ENCODE data around the gene SYNDIG1.

Gene SYNDIG1

GRCh38 chr20:24441661-24442060 lies 27.8 kb upstream of the SYNDIG1 start:
- no peaks in the 10 kb centered on the region for H3K4me1 Mint-ChIP-seq (ENCODE audit: low read depth)
- no peaks in the 10 kb centered on the region for H3K9me3 Mint-ChIP-seq
- DNase-seq: no peak
- H3K36me3 Mint-ChIP-seq (ENCODE audit: low read depth): no peaks in the 10 kb centered on the region
- no peaks in the 10 kb centered on the region for H3K27me3 Mint-ChIP-seq
- no peak overlapping the region for H3K27ac Mint-ChIP-seq
- no peak overlapping the region for H3K4me3 Mint-ChIP-seq

GRCh38 chr20:24442909-24443308 lies 26.5 kb upstream of the SYNDIG1 start:
- no peaks in the 10 kb centered on the region for H3K27me3 Mint-ChIP-seq
- no peaks in the 10 kb centered on the region for H3K36me3 Mint-ChIP-seq (ENCODE audit: low read depth)
- DNase-seq: no peak
- no peaks in the 10 kb centered on the region for H3K4me1 Mint-ChIP-seq (ENCODE audit: low read depth)
- H3K27ac Mint-ChIP-seq: no peak overlapping the region
- H3K9me3 Mint-ChIP-seq: no peaks in the 10 kb centered on the region
- H3K4me3 Mint-ChIP-seq: no peak overlapping the region

GRCh38 chr20:24443436-24443835 lies 26.0 kb upstream of the SYNDIG1 start:
- H3K4me1 Mint-ChIP-seq (ENCODE audit: low read depth): no peaks in the 10 kb centered on the region
- no peaks in the 10 kb centered on the region for H3K36me3 Mint-ChIP-seq (ENCODE audit: low read depth)
- no peaks in the 10 kb centered on the region for H3K27me3 Mint-ChIP-seq

GRCh38 chr20:24444526-24445190 lies 24.8 kb upstream of the SYNDIG1 start:
- Mint-ChIP-seq H3K27me3 (no peaks in the 10 kb centered on the region), H3K27ac (no peak overlapping the region), H3K9me3 (no peaks in the 10 kb centered on the region), H3K4me3 (no peak overlapping the region), H3K36me3 (ENCODE audit: low read depth) (no peaks in the 10 kb centered on the region), H3K4me1 (ENCODE audit: low read depth) (no peaks in the 10 kb centered on the region)
- DNase-seq: no peak

More at GRCh38 chr20:24443436-24443835, 26.0 kb upstream of the SYNDIG1 start:
- Mint-ChIP-seq H3K4me3 (no peak overlapping the region), H3K27ac (no peak overlapping the region), H3K9me3 (no peaks in the 10 kb centered on the region)
- no peak for DNase-seq

- H3K36me3 Mint-ChIP-seq (ENCODE audit: low read depth): no peaks in the 10 kb centered on the region
- no peak overlapping the region for H3K27ac Mint-ChIP-seq
- no peak for DNase-seq
- H3K4me1 Mint-ChIP-seq (ENCODE audit: low read depth): no peaks in the 10 kb centered on the region
- H3K4me3 Mint-ChIP-seq: no peak overlapping the region
- no peaks in the 10 kb centered on the region for H3K27me3 Mint-ChIP-seq
- H3K9me3 Mint-ChIP-seq: no peaks in the 10 kb centered on the region
These were observed 23.8 kb upstream of the SYNDIG1 start for GRCh38 chr20:24445510-24446170.

- no peaks in the 10 kb centered on the region for H3K36me3 Mint-ChIP-seq (ENCODE audit: low read depth)
- no peak overlapping the region for H3K4me3 Mint-ChIP-seq
- no peaks in the 10 kb centered on the region for H3K4me1 Mint-ChIP-seq (ENCODE audit: low read depth)
- H3K27ac Mint-ChIP-seq: no peak overlapping the region
- no peak for DNase-seq
- H3K27me3 Mint-ChIP-seq: no peaks in the 10 kb centered on the region
- no peaks in the 10 kb centered on the region for H3K9me3 Mint-ChIP-seq
These were observed 22.6 kb upstream of the SYNDIG1 start for GRCh38 chr20:24446811-24447210.

GRCh38 chr20:24448170-24448569 lies 21.3 kb upstream of the SYNDIG1 start:
- no peaks in the 10 kb centered on the region for H3K9me3 Mint-ChIP-seq
- H3K27ac Mint-ChIP-seq: no peak overlapping the region
- H3K4me3 Mint-ChIP-seq: no peak overlapping the region
- no peak for DNase-seq
- no peaks in the 10 kb centered on the region for H3K36me3 Mint-ChIP-seq (ENCODE audit: low read depth)
- H3K27me3 Mint-ChIP-seq: no peaks in the 10 kb centered on the region
- H3K4me1 Mint-ChIP-seq (ENCODE audit: low read depth): no peaks in the 10 kb centered on the region

- no peak overlapping the region for H3K27ac Mint-ChIP-seq
- peaks cover 4% of the 10 kb centered on the region for H3K4me1 Mint-ChIP-seq (ENCODE audit: low read depth)
- H3K4me3 Mint-ChIP-seq: no peak overlapping the region
- no peaks in the 10 kb centered on the region for H3K9me3 Mint-ChIP-seq
- DNase-seq: no peak
- no peaks in the 10 kb centered on the region for H3K27me3 Mint-ChIP-seq
- H3K36me3 Mint-ChIP-seq (ENCODE audit: low read depth): no peaks in the 10 kb centered on the region
These were observed 20.3 kb upstream of the SYNDIG1 start for GRCh38 chr20:24449026-24449720.

GRCh38 chr20:24450177-24450576 lies 19.3 kb upstream of the SYNDIG1 start:
- DNase-seq: no peak
- Mint-ChIP-seq H3K27ac (no peak overlapping the region), H3K4me1 (ENCODE audit: low read depth) (peaks cover 4% of the 10 kb centered on the region)

GRCh38 chr20:24450624-24451376 lies 18.6 kb upstream of the SYNDIG1 start:
- peaks cover 4% of the 10 kb centered on the region for H3K4me1 Mint-ChIP-seq (ENCODE audit: low read depth)
- H3K9me3 Mint-ChIP-seq: no peaks in the 10 kb centered on the region
- DNase-seq: no peak
- H3K36me3 Mint-ChIP-seq (ENCODE audit: low read depth): no peaks in the 10 kb centered on the region
- no peak overlapping the region for H3K4me3 Mint-ChIP-seq
- H3K27ac Mint-ChIP-seq: no peak overlapping the region
- H3K27me3 Mint-ChIP-seq: no peaks in the 10 kb centered on the region

More at GRCh38 chr20:24450177-24450576, 19.3 kb upstream of the SYNDIG1 start:
- no peaks in the 10 kb centered on the region for H3K27me3 Mint-ChIP-seq
- no peaks in the 10 kb centered on the region for H3K36me3 Mint-ChIP-seq (ENCODE audit: low read depth)
- no peak overlapping the region for H3K4me3 Mint-ChIP-seq
- H3K9me3 Mint-ChIP-seq: no peaks in the 10 kb centered on the region

GRCh38 chr20:24451428-24451827 lies 18.0 kb upstream of the SYNDIG1 start:
- no peaks in the 10 kb centered on the region for H3K9me3 Mint-ChIP-seq
- no peaks in the 10 kb centered on the region for H3K36me3 Mint-ChIP-seq (ENCODE audit: low read depth)
- no peak overlapping the region for H3K4me3 Mint-ChIP-seq
- no peak for DNase-seq
- H3K27ac Mint-ChIP-seq: no peak overlapping the region
- peaks cover 4% of the 10 kb centered on the region for H3K4me1 Mint-ChIP-seq (ENCODE audit: low read depth)
- H3K27me3 Mint-ChIP-seq: no peaks in the 10 kb centered on the region

GRCh38 chr20:24452016-24452415 lies 17.4 kb upstream of the SYNDIG1 start:
- peaks cover 4% of the 10 kb centered on the region for H3K4me1 Mint-ChIP-seq (ENCODE audit: low read depth)

GRCh38 chr20:24452498-24453127 lies 16.8 kb upstream of the SYNDIG1 start:
- no peaks in the 10 kb centered on the region for H3K27me3 Mint-ChIP-seq
- peaks cover 4% of the 10 kb centered on the region for H3K4me1 Mint-ChIP-seq (ENCODE audit: low read depth)
- H3K27ac Mint-ChIP-seq: no peak overlapping the region
- no peak for DNase-seq
- no peaks in the 10 kb centered on the region for H3K36me3 Mint-ChIP-seq (ENCODE audit: low read depth)
- H3K4me3 Mint-ChIP-seq: no peak overlapping the region
- H3K9me3 Mint-ChIP-seq: no peaks in the 10 kb centered on the region

More at GRCh38 chr20:24452016-24452415, 17.4 kb upstream of the SYNDIG1 start:
- H3K27me3 Mint-ChIP-seq: no peaks in the 10 kb centered on the region
- no peak overlapping the region for H3K27ac Mint-ChIP-seq
- no peaks in the 10 kb centered on the region for H3K9me3 Mint-ChIP-seq
- DNase-seq: no peak
- H3K36me3 Mint-ChIP-seq (ENCODE audit: low read depth): no peaks in the 10 kb centered on the region
- no peak overlapping the region for H3K4me3 Mint-ChIP-seq

- Mint-ChIP-seq H3K9me3 (no peaks in the 10 kb centered on the region), H3K27me3 (no peaks in the 10 kb centered on the region), H3K36me3 (ENCODE audit: low read depth) (no peaks in the 10 kb centered on the region), H3K27ac (no peak overlapping the region), H3K4me3 (no peak overlapping the region), H3K4me1 (ENCODE audit: low read depth) (peaks cover 4% of the 10 kb centered on the region)
- DNase-seq: no peak
These were observed 15.6 kb upstream of the SYNDIG1 start for GRCh38 chr20:24453869-24454268.

Data from activated T-cell treated with anti-CD3 and anti-CD28 coated beads, Interleukin-2, amount 50 U/mL, for 24 hours (primary cell).